ENCODE results near the gene PSORS1C2.
"Not testable (repeated sequence)": the region's sequence is repeated elsewhere in the genome, so short reads cannot be mapped to it uniquely, and the experiment has no call there.

PSORS1C2 gene

GRCh38 chr6:31165064-31165832 lies 26.4 kb upstream of the PSORS1C2 start:
- DNase-seq = not testable (repeated sequence)

- DNase-seq = not testable (repeated sequence)
Observed at GRCh38 chr6:31164475-31165063, 25.7 kb upstream of the PSORS1C2 start.

DNA sequence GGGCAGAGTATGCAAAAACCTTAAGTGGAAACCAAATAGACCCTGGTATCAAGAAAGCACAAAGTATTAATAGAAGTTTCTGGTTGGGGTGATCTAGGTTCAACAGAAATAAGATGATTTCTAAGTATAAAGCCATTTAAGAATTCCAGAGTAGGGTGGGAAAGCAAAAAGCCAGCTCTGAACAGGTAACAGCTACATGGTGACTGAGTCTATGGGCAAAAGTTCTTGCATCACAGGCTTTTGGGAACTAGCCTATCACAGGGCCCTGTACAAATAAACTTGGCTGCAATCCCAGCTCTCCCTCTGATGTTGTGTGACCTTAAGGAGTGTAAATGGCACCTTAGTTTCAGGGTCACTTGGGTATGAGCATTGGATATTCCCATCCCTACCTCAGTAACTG lies 25.1 kb upstream of the PSORS1C2 start:
- DNase-seq = no peak

DNA sequence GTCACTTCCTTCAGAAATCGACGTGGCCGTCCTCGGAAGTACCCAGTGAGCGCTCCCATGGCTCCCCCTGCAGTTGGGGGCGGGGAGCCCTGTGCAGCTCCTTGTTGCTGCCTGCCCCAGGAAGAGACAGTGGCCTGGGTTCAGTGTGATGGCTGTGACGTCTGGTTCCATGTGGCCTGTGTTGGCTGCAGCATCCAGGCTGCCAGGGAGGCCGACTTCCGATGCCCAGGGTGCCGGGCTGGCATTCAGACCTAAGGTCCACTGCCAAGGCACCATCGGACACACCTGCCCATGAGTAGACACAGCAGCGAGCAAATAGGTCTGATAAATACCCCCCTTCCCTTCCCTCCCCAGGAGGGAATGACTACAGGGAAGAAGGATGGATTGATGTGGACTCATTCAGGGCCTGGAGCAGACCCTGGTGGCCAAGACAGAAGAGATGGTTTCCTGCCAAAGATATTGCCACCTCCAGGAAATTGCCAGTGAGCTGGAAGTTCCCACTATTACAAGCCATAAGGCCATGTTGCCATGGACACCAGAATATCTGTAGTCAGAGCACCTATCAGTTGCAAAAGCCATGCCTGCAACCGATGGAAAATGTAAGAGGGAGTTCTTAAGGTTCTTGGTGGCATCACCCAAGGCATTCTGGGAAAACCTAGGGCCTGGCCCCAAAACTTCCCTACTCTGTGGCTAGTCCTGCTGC lies 23.7 kb upstream of the PSORS1C2 start:
- DNase-seq = no peak

- no peak for DNase-seq
Observed at GRCh38 chr6:31161216-31162126, 22.6 kb upstream of the PSORS1C2 start.

DNA sequence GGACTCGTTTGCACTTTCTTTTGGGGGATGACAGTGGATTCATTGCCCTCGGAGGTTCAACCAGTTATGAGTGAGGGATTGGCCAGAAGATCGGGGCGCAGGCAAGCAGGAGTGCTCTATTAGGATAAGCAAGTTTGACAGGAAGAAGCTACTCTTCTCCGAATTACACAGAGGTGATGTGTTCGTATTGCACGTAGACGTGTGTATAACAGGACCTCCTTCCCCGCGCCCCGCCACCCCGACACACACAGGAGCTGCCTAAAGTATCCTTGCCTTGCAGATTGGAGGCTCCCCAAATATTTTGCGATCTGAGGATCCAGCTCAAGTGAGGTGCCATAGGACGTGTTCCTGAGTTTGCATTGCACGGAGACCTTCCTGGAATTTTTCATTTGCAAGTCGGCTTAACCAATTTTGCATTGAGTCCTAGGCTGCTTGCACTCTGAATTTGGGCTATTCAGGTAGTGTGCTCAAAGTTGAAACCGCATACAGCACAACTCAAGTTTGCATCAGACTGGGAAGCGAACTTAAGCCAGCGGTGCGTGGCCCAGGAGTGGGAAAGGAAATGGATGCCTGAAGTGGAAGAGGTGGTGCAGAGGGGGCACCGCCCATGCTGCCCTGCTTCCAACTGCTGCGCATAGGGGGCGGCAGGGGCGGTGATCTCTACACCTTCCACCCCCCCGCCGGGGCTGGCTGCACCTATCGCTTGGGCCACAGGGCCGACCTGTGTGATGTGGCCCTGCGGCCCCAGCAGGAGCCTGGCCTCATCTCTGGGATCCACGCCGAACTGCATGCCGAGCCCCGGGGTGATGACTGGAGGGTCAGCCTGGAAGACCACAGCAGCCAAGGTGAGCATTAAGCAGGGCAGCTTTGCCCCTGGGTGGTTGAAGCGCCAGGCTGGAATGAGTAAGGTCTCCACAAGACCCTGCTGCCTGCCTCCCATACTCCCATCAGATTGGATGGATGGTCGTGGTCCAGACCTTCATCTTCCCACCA lies 20.3 kb upstream of the PSORS1C2 start:
- DNase-seq = peak; percentile 7

DNA sequence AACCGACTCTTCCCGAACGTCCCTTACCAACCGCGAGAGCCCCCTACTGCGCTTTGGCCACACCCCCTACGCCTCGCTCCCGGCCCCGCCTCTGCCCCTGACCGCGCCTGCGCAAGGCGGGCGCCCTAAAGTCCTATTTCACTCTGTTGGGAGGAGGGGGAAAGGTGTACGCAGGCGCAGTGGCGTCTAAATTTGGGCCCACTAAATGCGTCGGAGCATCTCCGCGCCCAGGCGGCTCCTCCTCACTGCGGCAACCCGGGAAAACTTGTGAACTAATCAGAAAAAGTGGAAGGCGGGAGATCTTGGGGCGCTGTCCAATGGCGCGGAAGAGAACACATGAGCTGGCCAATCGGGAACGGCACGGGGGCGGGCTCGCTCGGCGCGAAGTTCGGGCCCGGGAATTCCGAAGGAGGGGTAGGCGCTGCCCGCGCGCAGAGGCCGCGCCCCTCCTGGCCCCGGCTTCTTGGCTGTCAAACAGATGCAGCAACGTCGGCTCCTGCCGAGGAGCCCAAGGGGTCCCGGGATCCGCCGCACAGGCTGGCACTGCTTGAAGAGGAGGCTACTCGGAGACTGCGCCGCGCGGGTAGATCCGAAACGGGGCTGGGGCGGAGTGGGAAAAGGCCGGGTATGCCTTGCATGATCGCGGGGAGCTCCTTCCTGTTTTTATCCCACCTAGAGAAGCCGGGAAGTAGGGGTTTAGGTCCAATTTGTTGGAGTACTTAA lies 19.4 kb upstream of the PSORS1C2 start, which contains the start of gene TCF19:
Gene TCF19 (plus strand): TSS at position 450 of the 723 bp plus-strand sequence. CDS start 881 bp downstream, outside the sequence.
- DNase-seq = peak; percentile 99

DNA sequence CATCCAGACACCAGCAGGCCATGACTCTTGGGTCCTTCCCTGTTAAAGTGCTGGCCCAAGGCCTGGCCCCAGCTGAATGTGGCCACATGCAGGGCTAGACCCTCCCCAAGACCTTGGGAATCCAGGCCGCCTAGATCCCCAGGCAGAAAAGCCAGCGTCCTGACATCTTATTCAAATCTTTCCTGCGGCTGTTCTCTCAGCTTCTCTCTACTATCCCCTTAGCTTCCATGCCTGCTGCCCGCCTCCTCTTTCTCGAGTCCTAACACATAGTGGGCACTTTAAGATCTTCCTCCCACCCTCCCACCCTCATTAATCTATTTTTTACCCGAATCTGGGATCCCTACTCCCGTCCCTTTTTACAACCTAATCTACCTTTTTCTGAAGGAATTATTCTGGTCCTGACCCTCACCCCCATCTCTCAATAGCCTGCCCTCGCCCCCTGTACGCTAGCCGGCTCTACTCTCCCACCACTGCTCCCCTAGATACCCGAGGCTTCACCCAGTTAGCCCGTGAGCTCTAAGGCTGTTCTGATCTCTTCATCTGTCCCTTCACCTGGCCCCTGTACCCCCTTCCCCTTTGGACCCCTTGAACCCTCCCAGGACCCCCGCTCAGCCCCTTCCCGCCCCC lies 18.8 kb upstream of the PSORS1C2 start, which contains the start of gene CCHCR1:
Gene CCHCR1 (minus strand): TSS at position 290 of the 627 bp plus-strand sequence. CDS start 202 bp downstream, at position 88.
- DNase-seq = no peak

GRCh38 chr6:31156641-31157040 lies 17.8 kb upstream of the PSORS1C2 start:
- DNase-seq = no peak

DNA sequence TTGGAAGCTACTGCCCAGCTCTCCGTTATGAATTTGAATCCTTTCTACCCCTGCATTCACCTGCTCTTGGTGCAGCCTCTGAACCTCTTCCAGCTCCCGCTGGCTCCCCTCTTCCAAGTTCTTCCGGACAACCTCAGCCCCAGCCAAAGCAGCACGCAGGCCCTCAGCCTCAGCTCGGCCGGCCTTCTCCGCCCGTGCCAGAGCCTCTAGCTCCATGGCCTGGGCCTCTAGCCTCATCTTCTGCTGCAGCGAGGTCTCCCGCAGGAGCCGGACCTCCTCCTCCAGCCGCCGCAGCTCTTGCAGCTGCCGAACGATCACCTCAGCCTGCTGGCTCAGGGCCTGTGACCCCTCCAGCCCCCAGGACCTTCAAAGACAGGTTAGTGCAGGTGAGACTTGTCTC lies 15.6 kb upstream of the PSORS1C2 start:
- DNase-seq = no peak

GRCh38 chr6:31152781-31153180 lies 13.9 kb upstream of the PSORS1C2 start:
- no peak for DNase-seq

DNA sequence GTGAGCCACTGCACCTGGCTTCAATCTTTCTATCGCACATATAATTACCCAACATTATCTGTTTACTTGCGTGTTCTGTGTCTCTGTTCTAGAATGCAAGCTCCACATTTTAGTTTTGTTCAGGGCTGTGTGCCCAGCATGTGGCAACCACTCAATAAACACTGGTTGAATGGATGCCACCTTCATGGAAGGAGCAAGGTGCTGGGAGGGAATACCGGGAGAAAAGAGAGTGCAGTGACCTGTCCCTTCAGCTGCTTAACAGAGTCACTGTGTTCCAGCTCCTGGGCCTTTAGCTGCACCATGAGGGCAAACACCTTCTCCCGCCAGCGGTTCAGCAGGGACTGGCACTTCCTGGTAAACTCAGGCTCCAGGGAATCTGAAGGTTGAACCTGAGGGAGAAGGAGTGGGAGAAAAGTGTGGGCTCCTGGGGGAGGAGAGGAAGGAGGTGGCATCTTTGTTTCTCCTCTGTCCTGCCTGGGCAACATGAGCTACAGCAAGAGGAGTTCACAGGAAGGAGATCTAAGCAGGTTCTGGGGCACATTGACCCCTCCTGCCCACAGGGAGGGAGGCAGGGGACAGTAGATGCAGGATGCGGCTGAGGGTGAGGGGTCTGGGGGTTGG lies 11.1 kb upstream of the PSORS1C2 start:
- no peak for DNase-seq

GRCh38 chr6:31145386-31145785 lies 6.5 kb upstream of the PSORS1C2 start:
- no peak for DNase-seq

- no peak for DNase-seq
Observed at GRCh38 chr6:31144970-31145340, 6.1 kb upstream of the PSORS1C2 start.

DNA sequence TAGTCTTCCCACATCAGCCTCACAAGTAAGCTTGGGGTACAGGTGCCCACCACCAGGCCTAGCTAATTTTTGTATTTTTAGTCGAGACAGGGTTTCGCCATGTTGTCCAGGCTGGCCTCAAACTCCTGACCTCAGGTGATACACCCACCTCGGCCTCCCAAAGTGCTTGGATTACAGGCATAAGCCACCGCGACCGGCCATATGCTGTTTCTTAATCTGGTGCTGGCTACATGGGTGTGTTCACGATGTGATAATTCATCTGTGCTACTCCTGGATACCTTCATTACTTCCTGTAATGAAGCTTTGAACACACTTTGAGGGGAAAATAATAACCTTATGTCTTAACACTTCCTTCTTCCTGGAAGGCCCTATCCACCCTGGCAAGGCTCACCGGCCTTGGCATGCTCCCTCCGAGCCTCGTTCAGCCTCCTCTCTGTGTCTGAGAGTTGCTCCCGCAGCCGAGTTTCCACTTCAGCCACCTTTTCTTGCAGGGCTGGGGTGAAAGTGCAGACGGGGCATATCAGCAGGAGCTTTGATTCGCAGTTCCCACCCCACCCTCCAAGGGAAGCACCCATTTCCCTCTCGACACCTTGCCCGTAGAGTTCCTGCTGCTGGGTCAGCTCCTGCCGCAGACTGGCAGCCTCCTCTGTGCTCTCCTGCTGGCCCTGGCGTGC lies 5.6 kb upstream of the PSORS1C2 start:
- DNase-seq = no peak

- DNase-seq = no peak
Observed at GRCh38 chr6:31143148-31143547, 4.3 kb upstream of the PSORS1C2 start.

GRCh38 chr6:31142361-31142761 lies 3.5 kb upstream of the PSORS1C2 start:
- DNase-seq = no peak

- no peak for DNase-seq
Observed at GRCh38 chr6:31140643-31141042, 1.8 kb upstream of the PSORS1C2 start.

- DNase-seq = no peak
Observed at GRCh38 chr6:31139599-31139998, 733 bp upstream of the PSORS1C2 start.
